ENCODE measurements around the gene JPH2.
A peak's percentile ranks its signal among the peaks of the same experiment; 100 is the strongest.

Gene JPH2

GRCh38 chr20:44073011-44073674, 113.8 kb downstream of the JPH2 start:
- DNase-seq, result peak in 1 of 2 experiments; percentile 18

GRCh38 chr20:44072384-44072783, 114.6 kb downstream of the JPH2 start:
- DNase-seq, result peak in 1 of 2 experiments; percentile 15

GRCh38 chr20:44071526-44072111, 115.4 kb downstream of the JPH2 start:
- DNase-seq, result peak in 1 of 2 experiments; percentile 11

GRCh38 chr20:44071057-44071456, 115.9 kb downstream of the JPH2 start:
- peak in 1 of 2 experiments; percentile 16 for DNase-seq

DNA sequence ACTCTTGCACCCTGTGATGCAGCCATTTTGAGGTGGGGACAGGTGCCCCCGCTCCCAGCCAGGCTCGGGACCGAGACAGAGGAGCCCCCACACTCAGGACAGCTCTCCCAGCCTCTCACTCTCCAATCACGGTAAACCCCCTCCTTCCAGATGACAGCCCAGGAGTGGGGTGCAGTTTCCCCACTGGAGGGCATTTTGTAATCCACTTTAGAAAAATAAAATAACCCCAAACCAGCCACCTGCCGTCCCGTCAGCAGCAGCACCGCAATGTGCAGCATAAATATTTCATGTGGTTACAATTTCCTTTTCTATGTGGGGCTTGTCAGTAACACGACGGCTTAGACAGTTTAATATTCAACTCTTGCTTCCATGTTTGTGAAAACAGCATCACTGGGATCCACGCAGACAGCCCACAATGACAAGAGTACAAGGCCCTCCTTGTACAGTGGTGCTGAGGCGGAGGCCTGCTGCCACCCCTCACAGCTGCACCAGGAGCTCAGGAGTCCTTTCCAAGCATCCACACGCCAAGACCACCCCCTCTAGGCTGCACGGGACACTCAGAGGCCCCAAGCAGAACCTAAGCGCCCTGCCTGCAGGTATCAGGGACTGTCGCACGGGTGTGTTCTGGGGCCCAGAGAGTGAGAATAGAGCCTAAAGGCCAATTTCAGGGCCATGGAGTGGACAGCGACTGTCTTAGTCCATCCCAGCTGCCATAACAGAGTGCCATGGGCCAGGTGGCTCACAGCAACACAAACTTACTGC, 116.7 kb downstream of the JPH2 start:
- DNase-seq, result peak in 1 of 2 experiments; percentile 33

GRCh38 chr20:44069203-44070011, 117.6 kb downstream of the JPH2 start:
- DNase-seq, result peak; percentile 67 to 68

DNA sequence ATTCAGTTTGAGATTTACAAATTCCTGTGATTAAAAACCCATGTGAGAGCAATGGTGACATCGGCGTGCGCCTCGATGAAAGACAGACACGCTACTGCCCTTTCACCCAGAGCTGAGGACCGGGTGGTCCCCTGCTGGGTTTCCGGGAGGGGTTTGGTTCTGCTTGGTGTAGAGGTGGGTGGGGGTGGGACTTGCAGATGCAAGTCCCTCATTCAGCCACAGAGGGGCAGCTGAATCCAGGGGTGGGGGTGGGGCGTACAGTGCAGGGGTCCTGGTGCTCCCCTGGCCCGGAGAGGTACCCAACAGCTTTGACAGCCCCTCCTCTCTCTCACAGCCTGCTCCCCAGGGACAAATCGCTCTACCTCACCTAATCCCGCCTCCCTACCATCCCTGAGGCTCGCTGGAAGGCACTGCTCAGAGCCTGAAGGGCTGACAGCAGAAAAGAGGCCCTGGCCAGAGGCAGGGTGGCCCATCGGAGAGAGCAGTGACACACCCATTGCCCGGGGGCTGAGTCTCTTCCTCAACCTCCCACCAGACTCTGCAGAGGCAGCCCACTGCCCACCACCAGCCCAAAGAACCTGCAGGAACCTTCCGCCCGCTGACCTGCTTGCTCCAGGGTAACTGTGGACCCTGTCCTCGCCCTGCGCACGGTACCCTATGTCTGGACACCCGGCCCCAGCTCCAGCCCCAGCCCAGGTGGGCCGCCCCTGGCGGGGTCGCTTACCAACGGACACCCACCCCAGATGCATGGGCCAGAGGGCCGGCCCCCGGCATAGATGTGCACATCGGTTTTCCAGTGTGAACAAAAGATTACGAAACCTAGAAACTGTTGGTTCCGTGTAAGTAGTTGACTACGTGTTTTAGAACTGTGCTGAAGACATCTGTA, 118.4 kb downstream of the JPH2 start:
- peak in 1 of 2 experiments; percentile 37 for DNase-seq

GRCh38 chr20:44067650-44068081, 119.3 kb downstream of the JPH2 start:
- DNase-seq, result peak in 1 of 2 experiments; percentile 12

DNA sequence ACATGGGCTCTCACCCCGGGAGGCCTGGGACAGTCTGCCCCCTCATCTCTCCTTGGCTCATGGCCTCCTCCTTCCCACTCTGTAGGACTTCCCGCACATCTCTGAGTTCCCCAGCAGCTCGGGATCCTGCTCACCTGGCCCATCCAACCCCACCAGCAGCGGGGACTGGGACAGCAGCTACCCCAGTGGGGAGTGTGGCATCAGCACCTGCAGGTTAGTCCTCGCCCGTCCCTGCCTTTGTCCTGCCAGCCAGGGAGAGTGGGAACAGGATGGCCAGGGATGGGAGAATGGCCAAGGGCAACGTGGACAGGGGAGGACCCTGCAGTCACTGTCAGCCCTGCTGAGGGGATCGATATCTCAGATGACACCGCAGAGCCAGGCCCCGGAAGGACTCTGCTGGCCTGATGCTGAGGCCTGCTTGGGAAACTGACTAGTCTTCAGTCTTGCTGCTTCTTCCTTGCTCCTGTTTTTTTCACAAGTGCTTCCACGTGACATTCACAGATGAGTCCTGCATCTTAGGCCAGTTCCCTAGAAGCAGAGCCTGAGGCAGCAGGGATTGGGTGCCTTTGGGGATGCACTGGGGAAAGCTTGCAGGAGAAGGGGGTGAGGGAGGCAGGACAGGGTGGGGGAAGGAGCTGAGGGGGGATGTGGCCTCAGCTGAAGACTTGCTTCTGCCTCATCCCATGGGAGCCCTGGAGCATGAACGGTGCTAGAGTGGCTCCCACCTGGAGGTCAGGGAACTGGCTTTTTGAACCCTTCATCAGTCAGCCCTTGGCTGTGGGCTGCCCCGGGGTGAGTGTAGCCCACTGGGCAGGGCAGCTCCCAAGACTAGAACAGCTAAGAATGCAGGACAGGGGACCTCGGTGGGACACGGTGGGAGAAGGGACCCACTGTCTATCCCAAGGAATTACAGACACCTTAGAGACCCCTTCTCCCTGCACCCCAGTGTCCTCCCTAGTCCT, 120.1 kb downstream of the JPH2 start:
- peak in 1 of 2 experiments; percentile 17 for DNase-seq

- DNase-seq, result peak in 1 of 2 experiments; percentile 10
Measured at GRCh38 chr20:44065401-44066340, 121.3 kb downstream of the JPH2 start.

DNA sequence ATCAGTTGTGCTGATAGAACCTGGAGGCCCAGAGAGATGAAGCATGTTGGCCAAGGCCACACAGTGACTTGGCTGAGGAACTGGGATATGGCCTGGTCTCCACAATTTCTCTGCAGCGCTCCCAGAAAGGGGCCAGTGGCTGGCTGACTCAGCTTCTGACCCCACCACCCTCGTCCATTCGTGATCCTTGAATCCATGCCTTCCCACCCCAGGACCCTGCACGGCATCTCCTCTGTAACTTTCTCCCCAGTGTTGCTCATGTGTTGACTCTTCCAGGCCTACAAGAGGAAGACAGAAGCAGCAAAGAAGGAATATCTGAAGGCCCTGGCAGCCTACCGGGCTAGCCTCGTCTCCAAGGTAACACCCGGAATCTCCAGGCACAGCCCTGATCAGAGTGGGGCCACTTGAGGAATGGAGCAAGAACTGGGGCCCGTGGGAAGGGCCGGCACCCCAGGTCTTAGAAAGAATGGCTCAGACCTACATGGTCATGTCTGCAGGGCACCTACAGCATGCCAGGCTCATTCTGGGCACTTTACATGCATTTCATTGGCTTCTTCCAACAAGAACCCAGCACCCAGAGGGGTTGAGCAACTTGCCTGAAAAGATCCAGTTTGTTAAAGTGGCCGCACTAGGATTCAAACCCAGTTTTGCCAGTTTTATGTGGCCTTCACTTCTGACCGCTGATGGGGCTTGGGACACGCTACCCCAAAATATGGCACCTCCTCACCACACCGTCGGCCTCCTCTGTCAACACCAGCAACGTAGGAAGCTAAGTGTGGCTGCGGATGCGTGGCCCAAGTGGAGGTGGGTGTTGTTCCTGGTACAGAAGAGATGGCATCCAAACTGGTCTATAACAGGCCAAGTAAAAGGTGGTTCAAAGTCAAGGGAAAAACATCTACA, 122.2 kb downstream of the JPH2 start:
- DNase-seq, result peak in 1 of 2 experiments; percentile 5

Measured in activated T-cell treated with anti-CD3 and anti-CD28 coated beads, Interleukin-2, amount 50 U/mL, for 48 hours (primary cell).